NK-92 (cell line): ENCODE data around the gene KDM5A.
"Not testable (repeated sequence)": the region's sequence is repeated elsewhere in the genome, so short reads cannot be mapped to it uniquely, and the experiment has no call there.

Source experiments
- DNase-seq: peaks from one replicate; lab custom pipeline; 2025; ENCODE audit not compliant: unreplicated experiment; lab: John Stamatoyannopoulos, UW

Gene KDM5A

DNA sequence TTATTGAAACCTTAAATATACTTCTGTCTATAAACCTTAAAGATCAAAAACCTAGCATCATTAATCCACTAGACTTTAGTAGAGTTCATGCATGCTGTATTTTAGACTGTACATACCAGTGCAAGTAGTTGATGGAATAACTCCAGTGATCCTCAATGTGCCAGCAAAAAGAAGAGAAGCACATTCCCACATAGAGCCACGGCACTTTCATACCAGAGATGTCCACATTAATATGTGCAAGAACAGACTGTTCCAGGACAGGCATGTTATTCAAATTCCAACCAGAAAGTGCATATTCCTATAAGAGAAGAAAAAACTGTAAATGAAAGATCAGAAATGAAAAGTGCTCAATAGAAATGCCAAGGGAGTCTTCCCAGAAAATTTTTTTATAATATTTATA is 55.0 kb downstream of the KDM5A start:
- no peak for DNase-seq

DNA sequence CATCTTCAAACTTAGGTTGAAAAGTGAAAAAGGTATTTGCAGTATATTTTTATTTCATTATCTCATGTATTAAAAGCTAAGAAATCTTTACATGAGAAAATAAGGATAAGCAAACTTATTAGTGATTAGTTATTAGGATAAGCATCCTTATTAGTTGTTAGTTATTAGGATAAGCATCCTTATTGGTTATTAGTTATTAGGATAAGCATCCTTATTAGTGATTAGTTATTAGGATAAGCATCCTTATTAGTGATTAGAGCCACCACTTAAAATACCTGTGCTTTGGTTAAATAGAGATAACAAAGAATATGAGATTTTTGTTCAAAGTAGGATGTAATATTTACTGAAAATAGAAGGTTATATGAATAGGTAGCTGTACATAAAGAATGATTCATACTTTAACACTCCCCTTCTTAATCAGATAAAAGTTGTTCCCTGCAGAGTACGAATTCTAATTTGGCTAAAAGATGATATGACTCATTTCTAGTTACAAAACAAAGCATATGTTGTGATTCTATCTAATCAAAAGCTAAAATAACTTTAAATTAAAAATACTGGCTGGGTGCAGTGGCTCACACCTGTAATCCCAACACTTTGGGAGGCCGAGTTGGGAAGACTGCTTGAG is 56.4 kb downstream of the KDM5A start:
- no peak for DNase-seq

DNA sequence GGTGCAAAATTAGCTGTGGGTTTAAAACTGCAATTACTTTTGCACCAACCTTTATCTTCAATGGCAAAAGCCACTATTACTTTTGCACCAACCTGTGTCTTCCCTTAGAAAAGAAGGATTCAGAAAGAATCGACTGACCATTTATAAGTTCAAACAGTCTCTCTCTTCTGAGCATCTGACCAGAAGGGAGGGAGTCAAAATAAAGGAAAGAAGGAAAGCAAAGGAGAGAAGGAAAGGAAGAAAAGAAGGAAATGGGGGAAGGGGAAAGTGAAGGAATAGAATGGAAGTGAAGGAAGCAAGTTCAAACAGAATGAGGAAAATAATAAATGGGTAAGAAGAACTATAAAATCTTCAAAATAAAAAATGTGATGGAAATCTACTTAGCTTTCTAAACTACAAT is 57.8 kb downstream of the KDM5A start:
- no peak for DNase-seq

DNA sequence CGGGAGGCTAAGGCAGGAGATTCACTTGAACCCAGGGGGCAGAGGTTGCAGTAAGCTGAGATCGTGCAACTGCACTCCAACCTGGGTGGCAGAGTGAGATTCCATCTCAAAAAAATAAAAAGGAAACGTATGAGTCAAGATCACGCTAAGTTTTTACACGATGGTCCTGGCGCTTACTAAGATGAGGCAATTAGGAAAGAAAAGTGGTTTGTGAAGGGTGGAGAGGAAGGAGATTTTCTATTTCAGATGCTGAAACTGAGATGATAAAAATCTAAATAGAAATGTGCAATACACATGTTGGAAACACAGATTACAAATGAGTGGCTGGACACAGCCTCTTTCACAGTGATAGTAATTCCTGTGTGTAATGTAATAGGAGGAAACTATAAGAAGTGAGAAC is 63.2 kb downstream of the KDM5A start:
- DNase-seq: no peak

DNA sequence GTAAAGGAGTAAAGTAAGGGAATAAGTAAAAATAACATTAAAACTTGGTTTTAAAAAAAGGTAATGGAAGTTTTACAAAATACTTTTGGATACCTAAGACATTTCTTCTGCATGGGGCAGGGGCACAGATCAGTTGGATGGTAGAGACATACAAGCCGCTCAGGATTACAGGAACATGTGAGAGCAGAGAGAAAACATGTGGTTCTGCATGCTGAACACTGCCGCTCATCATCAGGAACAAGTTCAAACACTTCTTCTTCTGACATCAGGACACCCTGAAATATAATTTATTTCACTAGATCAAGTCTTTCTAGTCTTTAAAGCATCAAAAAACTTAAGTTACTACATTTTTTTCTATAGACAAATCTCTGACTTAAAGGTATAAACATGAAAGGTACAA is 65.6 kb downstream of the KDM5A start:
- no peak for DNase-seq

DNA sequence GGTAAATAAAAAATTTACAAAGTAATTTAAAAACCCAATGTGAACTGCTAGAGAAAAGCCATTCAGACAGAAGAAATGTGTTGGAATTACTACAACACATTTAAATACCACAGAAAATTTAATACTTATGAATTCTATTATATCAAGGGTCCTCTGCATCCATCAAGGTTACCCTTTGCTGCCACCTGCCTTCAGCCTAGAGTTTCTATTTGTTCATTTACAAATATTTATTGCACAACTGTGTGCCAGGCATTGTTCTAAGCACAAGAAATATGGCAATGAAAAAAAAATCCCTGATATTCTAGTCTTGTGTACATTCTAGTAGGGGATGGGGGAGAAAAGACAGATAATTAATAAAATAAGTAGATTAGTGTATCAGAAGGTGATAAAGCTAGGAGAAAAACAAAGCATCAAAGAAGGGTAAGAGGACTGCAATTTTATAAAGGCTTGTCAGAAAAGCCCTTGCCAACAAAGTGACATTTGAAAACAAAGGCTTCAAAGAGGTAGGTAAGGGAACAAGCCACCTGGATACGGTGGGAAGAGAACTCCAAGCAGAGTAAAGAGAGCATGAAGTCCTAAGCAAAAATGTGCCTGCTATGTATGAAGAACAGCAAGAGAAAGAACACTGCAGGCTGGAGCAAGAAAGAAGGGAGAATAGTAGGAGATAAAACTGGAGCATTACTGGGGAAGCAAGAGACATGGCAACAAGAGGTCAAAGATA is 67.4 kb downstream of the KDM5A start:
- no peak for DNase-seq

DNA sequence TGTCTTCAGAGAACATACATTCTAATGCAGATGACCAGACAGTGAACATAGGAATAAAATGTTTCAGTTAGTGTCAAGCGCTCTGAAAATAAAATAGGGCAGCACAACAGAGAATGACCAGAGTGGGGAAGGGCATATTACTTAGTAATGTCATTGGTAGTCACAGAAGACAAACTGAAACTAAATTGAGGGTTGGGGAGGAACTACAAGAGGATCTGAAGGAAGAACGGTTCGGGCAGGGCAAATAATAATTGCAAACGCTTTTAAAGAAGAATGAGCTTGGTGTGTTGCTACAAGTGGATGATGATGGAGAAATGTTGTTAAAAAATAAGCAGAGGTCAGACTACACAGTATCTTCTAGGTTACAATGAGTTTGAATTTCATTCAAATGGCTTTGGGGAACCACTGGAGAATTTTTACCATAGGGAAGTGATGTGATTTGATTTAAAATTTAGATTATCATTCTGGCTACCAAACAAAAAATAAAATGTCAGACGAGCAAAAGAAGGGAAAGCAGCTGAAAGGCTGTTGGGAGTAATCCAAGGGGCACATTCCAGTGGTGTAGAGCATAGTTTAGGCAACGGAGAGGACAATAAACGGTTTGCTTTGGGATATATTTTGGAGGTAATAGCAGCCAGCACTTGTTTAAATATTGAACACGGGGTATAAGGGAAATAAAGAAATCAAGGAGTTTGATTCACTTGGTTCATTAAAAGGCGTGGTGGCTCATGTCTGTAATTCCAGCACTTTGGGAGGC is 70.2 kb downstream of the KDM5A start:
- DNase-seq: no peak

DNA sequence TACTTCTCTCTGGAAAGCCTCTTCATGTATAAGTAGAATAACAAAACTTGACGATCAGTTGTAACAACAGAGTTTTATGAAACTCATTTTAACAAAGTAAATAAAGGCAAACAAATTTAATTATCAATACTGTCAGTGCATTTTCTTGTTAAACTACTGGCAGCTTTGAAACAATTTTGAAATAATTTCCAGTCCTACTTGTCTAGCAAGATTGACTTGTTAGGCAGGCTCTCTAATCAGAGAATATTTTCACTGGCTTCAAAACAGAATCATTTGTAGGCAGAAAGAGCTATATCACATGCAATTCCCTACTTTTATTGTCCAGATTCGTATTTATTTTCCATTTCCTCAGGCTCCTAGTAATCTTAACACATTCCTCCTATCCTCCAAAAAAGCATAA is 80.6 kb downstream of the KDM5A start:
- no peak for DNase-seq

DNA sequence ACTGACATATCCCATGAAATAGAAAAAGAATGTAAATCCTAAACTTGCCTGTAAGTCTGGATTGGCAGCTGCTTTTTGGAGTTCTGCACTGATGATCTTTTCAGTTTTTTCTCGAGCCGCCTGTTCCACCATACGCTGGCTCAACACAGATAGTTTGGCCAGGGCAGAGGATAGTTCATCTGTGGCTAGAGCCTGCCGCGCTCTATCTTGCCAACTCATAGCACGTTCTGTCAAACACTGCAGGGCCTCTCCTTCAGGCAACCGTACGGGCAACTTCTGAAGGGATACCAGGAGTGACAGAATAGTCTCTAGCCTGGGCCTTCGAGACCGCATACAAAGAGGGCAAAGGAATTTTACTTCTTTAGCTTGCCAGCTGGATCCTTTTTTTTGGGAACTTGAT is 81.7 kb downstream of the KDM5A start:
- DNase-seq: no peak

DNA sequence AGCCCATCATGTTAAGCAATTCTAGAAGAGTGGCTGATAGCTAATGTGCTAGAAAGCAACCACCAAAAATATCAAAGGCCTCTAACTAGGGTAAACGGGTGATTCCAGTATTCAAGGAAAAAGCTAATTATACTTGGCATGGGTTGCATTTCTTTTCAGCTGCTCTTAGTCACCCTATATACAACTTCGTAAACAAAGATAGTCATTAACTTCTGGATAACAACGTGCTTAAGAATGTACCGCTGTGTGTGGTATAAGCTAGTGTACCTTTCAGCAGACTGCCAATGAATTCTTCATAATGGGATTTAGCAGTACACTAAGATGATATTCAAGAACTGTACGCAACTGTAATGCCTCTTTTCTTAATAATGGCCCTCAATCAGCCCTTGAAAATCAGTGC is 84.3 kb downstream of the KDM5A start:
- no peak for DNase-seq

DNA sequence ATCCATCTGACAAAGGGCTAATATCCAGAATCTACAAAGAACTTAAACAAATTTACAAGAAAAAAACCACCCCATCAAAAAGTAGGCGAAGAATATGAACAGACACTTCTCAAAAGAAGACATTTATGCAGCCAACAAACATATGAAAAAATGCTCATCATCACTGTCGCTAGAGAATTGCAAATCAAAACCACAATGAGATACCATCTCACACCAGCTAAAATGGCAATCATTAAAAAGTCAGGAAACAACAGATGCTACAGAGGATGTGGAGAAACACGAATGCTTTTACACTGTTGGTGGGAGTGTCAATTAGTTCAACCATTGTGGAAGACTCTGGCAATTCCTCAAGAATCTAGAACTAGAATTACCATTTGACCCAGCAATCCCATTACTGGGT is 86.4 kb downstream of the KDM5A start:
- DNase-seq: not testable (repeated sequence)

DNA sequence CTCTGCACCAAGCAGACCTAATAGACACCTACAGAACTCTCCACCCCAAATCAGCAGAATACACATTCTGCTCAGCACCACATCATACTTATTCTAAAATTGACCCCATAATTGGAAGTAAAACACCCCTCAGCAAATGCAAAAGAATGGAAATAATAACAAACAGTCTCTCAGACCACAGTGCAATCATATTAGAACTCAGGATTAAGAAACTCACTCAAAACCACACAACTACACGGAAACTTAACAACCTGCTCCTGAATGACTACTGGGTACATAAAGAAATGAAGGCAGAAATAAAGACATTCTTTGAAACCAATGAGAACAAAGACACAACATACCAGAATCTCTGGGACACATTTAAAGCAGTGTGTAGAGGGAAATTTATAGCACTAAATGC is 89.0 kb downstream of the KDM5A start:
- DNase-seq: not testable (repeated sequence)

DNA sequence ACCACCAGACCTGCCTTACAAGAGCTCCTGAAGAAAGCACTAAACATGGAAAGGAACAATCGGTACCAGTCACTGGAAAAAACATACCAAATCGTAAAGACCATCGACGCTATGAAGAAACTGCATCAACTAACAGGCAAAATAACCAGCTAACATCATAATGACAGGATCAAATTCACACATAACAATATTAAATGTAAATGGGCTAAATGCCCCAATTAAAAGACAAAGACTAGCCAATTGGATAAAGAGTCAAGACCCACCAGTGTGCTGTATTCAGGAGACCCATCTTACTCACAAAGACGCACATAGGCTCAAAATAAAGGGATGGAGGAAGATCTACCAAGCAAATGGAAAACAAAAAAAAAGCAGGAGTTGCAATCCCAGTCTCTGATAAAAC is 89.6 kb downstream of the KDM5A start:
- DNase-seq: not testable (repeated sequence)

DNA sequence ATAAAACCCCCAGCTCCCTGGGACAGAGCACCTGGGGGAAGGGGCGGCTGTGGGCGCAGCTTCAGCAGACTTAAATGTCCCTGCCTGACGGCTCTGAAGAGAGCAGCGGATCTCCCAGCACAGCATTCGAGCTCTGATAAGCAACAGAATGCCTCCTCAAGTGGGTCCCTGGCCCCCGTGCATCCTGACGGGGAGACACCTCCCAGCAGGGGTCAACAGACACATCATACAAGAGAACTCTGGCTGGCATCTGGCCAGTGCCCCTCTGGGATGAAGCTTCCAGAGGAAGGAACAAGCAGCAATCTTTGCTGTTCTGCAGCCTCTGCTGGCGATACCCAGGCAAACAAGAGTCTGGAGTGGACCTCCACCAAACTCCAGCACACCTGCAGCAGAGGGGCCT is 91.1 kb downstream of the KDM5A start:
- not testable (repeated sequence) for DNase-seq

DNA sequence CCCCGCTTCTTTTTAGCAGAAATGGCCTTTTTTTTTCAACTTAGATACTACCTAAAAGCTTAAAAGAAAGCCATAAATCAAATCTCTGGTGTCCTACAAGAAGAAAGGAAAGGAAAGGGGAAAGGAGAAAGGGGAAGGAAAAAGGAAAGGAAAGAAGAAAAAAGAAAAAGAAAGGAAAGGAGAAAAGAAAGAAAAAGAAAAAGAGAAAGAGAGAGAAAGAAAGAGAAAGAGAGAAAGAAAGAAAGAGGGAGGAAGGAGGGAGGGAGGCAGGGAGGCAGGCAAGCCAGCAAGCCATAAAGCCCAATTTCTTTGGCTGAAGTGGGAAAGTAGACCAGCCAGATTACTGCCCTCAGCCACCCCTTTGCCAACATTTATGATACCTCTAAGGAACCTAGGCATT is 94.0 kb downstream of the KDM5A start:
- no peak for DNase-seq

DNA sequence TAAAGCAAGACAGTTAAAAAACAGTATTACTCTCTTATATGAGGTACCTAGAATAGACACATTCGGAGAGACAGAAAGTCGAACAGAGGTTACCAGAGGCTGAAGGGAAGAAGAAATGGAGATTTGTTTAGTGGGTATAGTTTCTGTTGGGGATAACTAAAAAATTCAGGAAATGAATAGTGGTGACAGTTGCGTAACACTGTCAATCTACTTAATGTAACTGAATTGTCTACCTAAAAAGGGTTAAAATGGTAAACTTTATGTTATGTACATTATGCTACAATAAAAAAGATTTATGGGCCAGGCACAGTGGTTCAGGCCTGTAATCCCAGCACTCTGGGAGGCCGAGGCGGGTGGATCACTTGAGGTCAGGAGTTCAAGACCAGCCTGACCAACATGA is 95.9 kb downstream of the KDM5A start:
- DNase-seq: no peak

DNA sequence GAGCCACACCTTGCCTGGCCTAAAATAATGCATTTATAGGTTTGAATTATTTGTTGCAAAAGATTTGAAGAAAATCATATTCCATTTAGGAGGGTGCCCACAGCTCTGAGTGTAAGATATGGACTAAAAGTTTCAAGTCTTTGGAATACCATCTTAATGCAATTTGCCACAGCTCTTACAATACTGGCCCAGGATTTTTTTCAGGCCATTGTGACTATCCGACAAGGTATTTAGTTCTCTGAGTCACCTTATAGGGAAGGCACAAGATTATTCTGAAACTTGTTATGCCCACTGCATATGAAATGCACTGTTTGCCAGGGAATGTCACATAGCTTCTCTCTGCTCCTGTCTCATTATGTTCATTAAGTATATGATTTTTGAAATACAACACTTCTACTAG is 96.9 kb downstream of the KDM5A start:
- DNase-seq: no peak

DNA sequence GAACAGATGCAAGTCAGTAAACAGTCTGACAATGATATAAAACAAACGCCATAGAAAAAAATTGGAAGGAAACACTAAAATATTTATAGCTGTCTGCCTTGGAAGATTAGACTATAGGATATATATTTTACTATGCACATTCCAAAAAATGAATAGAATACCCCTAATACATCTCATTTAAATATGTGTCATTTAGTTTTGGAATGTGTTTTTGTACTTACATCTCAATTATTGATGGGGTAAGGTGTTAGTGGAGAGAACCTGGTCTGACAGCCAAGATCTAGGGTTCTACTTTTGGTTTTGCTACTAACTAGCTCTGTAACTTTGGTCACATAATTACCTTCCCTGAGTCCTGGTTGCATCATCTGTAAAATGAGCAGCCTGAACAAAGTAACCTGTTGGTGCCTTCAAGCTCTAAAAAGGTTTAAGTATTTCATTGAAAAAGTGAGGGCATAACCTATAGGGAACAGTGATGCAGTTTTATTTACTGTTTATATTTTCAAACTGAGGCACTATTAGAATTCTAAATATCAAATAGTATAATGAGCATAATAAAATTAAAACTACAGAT is 97.9 kb downstream of the KDM5A start:
- no peak for DNase-seq

DNA sequence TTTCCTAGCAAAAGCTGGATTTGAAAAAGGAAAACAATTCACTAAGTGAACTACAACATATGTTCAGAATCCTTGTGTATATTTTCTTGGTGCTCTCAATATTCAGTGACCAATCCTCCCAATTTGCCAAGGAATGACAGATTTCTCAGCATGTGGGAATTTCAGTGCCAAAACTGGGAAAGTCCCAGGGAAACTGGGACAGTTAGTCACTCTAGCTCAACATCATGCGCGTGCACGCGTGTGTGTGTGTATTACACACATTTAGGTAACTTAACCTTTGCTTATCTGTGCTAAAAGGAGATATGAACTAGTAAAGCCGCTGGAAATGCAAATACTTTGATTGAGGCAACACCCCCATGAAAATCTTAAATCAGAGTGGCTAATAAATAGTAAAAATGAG is 100.4 kb downstream of the KDM5A start:
- no peak for DNase-seq

DNA sequence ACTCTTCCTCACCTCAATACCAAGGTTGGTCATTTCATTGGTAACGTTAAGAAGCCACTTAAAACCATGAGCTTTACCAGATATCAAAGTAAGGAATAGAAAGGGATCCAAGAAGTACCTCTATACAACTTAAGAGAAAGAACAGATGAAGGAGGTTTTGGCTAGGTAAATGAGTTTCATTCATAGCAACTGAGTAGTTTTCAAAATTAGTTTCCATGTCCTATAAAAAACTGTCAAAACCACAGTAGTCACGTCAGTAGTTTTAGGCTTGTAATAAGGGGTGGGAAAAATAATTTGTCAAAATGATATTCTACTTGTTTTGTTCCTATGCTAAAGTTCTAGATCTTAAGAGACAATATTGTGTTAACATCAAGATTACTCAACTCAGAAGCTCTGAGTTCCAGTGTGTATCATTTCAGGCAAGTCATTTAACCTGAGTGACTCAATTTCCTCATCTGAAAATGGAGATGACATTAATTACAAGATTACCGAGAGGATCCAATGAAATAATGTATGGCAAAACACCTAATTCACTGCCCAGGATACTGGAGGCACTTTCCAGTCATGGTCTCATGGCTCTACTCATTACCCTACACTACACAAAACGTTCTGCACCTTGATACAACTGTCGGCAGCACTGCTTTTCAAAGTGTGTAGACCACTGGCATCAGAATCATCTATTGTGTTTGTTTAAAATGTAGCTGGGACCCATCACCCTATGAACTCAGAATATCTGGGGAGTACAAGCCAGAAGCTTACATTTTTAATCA is 102.4 kb downstream of the KDM5A start:
- DNase-seq: no peak

DNA sequence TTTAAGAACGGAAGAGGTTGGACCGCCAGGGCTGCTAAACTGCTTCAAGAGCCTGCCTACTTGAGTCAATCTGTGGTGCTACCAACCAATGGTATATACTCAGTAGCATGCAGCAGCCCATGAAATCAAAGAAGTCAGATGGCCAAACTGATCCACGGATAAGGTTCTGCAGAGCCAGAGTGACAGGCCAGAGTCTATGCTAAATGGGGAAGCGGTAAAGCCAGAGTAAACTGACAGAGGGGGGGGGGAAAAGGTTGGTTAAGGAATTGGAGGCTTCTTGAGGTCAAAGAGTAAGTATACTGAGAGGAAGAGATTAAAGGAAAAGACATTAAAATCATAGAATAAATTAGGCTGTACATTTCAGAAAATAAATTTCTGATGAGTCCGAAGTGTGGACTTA is 111.1 kb downstream of the KDM5A start:
- no peak for DNase-seq
